SKM-1 (cell line): Measurements from ENCODE around the gene TFAM.

Experiments
- DNase-seq: peaks from one replicate; lab custom pipeline; 2025; ENCODE audit not compliant: unreplicated experiment; lab: John Stamatoyannopoulos, UW

The TFAM gene

GRCh38 chr10:58384999-58385783 lies at the start of gene TFAM:
TFAM (plus strand) TSS chr10:58385410; CDS start chr10:58385548, 138 bp downstream.
- peak; percentile 89 for DNase-seq

DNA sequence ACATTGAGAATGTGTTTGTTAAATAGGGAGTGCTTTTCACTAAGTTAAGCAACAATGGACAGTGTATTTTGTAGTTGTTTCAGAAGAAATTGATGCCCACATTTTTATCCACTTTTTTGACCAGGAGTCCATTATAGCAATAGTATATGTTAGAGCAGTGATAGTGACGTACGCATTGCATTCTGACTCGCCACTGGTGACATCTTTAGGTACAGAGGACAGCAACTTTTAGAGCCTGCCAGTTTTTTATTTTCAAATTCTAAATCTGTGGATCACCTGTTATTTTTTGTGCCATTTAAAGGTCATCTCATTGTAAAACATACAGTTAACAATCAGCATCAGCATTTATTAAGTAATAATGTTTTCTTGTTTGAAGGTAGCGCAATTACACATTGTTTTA lies 49.0 kb upstream of the TFAM start:
- DNase-seq, result no peak

- DNase-seq, result no peak
Measured at GRCh38 chr10:58341422-58341821, 43.8 kb upstream of the TFAM start.

GRCh38 chr10:58341947-58342346 lies 43.3 kb upstream of the TFAM start:
- DNase-seq, result no peak

DNA sequence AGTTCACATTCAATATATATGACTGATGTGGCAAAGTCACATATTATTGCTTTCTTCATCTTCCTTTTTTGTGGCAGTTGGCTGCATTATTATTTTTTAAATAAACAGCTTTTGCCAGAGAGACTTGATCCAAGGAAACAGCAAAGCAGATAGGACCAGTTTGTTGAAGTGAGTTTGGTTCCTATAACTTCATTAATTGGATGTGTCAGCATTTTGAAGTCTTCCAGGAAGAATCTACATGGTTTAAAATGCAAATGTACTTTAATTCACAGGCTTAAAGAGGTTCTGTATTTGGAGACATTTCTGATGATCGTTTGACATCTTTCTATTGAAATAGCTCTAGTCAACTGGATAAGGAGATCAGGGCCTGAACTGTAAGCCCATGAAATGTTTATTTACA lies 37.2 kb upstream of the TFAM start:
- no peak for DNase-seq

GRCh38 chr10:58348571-58349033 lies 36.6 kb upstream of the TFAM start:
- no peak for DNase-seq

DNA sequence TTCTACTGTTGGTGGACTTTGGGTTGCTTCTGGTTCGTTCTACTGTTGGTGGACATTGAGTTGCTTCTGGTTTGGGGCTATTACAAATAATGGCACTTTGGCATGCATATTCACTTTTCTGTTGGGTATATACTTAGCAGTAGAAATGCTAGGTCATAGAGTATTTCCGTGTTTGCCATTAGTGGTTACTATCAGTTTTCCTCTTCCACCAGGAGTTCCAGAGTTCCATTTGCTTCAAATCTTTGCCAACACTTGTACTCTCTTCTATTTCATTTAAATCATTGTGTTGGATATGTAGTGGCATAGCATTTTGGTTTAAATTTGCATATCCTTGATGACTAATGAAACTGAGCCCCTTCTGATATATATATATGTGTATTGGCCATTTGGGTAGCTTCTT lies 35.2 kb upstream of the TFAM start:
- no peak for DNase-seq

- peak; percentile 15 for DNase-seq
Measured at GRCh38 chr10:58350619-58351323, 34.4 kb upstream of the TFAM start.

GRCh38 chr10:58351616-58352578 lies 33.3 kb upstream of the TFAM start:
- DNase-seq, result no peak

DNA sequence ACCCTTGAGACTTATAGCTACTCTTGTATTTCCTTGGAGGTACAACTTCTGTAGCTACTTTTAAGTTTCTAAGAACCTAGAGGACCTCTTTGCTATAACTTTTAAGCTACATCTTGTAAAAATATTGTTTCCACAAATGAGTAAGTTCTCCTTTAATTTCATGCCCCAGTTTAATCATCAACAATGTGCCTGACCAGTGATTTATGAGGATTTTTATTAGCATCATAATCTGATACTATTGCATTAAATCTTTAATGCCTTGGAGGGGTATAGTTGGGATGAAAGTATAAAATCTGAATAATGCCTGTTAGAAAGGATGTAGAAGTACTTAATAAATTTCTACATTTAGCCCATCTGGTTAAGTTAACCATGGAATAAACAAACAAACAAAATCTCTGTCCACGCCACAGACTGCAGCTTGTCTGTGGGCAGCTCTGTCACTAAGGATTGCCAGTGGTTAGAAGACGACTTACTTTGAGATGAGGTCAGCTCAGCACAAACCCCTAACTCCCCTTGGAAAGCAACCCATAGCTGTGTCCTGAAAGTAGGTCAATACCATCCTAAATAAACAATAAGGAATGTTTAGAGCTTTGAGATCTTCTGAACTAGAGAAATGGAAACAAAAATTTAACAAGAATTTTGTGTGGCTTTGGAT lies 32.1 kb upstream of the TFAM start:
- DNase-seq, result no peak

DNA sequence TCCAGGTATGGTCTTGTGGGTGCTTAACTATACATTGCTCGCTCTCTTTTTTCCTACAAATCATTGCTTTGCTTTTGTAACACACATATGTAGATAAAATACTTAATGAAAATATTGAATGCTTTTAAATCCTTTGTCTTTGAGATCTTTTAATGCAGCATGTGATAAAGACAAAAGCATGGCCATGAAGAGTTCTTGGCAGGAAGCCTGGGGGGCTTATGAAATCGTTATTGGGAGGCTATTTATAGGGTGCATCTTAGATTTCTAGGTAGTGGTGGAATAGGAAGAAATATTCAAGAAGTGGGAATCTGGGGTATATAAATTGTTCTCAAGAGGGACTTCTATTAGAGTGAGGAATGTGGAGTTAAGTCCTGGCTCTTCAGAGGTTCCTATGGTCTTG lies 28.5 kb upstream of the TFAM start:
- DNase-seq, result no peak

GRCh38 chr10:58358314-58358933 lies 26.8 kb upstream of the TFAM start:
- DNase-seq, result no peak

DNA sequence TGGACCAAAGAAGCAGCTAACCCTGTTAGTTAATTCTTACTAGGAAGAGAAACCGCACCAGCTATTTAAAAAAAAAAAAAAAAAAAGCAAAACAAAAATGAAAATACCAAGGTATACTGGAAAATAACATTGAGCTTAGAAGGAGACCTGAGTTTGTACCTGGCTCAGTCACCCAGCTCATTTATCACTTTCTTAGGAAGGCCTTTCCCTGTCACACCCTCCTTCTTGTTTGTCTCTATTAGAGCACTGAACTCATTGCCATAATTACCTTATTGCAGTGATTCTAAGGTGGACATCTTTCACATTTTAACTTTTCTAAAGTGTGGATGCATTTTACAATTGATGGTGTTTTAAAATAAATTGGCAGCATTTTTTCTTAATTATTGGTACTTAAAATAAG lies 26.3 kb upstream of the TFAM start:
- no peak for DNase-seq

DNA sequence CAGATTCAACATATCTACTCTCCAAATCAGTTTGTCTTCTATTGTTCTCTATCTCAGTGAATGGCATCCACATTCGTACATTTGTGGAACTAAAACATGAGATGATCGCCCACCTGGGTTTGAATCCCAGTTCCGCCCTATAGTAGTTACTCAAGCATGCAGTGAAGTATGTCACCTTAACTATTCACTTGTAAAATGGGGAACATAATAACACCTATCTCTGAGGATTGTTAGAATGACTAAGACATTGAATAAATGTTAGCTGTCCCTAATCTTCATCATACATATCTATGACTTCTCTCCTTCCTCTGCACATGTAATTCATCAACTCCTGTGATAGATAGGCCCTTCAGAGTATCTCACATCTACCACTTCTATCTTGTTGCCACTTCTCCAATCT lies 25.7 kb upstream of the TFAM start:
- no peak for DNase-seq

DNA sequence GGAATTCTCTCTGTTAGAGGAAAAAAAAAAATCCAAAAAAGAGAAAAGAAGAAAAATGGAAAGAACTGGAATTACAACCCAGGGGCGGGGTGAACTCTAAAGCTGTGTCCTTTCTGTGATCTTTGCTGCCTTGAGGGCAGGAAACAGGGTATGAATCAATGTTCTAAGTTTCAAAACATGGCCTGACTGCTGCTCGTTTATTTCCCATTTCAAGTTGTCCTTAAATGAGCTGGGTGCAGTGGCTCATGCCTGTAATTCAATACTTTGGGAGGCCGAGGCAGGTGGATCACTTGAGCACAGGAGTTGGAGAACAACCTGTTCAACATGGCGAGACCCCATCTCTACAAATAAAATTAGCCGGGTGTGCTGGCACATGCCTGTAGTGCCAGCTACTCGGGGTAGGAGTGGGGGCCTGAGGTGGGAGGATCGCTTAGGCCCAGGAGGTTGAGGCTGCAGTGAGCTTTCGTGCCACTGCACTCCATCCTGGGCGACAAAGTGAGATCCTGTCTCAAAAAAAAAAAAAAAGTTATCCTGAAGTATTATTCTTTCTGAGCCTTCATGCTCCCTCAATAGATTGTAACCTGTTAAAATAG lies 24.7 kb upstream of the TFAM start:
- no peak for DNase-seq

GRCh38 chr10:58361353-58361752 lies 23.9 kb upstream of the TFAM start:
- DNase-seq, result no peak

- no peak for DNase-seq
Measured at GRCh38 chr10:58362027-58362789, 23.0 kb upstream of the TFAM start.

GRCh38 chr10:58367069-58367468 lies 18.1 kb upstream of the TFAM start:
- peak; percentile 21 for DNase-seq

DNA sequence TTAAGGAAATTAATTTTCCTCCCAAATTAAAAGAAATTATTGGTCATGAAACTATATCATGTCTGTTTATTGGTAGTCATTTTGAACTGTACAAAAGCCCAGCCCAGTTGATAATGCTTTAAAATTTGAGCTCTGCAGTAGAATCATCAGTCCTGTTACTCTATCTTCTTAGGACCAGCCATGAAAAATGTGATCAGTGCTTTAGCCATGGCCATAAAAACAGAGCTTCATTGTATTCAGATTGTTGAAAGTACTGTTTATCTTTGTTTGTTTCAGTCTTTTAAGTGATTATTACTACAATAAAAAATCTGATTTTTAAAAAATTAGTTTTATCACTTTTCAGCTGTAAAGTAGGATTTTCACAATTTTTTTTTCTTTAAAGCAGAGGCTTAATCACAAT lies 13.7 kb upstream of the TFAM start:
- no peak for DNase-seq
